Measurements from ENCODE around the gene TMEM53. TPM values are rescaled to one million over a fixed set of nuclear protein-coding genes. Genes with fewer than 3 reads are reported as not detected.

The TMEM53 gene
- total RNA-seq, 1 donor from 2014 or later, result 12.5 TPM

- intact Hi-C loops (cut with DNase I), result no loop called here
- ATAC-seq (no peak), DNase-seq (ENCODE audit: low spot score) (no peak)
Measured at GRCh38 chr1:44653107-44653964, 20.9 kb downstream of the TMEM53 start.

DNA sequence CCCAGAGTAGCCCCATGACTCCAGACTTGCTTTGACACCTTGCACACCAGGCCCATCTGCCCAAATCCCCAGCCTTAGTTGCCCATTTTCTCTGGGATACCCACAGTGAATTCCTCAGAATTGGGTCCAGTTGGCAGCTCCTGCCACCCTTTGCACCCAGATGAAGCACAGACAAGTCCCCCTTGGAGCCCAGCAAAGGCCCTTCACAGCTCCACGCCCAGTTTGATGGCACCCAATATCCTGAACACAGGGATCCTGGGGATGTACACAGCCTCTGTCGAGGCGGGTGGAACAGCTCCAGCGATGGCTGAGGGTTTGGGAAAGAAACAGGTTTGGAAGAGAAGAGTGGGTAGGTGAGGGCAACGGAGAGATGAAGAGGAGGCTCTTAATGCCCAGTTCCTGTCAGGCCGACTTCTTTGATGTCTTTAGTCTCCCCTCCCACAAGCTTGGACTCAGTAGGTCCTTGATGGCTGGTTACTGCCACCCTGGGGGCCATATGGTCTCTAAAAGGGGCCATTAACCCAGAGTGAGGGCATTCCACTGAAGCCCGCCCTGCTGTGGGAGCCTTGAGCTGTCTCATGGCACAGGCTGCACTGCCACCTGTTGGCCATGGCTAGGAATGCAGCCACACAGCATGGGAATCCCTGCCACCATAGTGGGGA is 21.7 kb downstream of the TMEM53 start:
- intact Hi-C loops (cut with DNase I), result no loop called here
- DNase-seq (ENCODE audit: low spot score) (peak; percentile 89), ATAC-seq (peak; percentile 92)

GRCh38 chr1:44651069-44651468 is 23.2 kb downstream of the TMEM53 start:
- no peak for ATAC-seq
- intact Hi-C loops (cut with DNase I), result no loop called here

GRCh38 chr1:44650159-44650831 is 24.0 kb downstream of the TMEM53 start:
- ATAC-seq (no peak), DNase-seq (ENCODE audit: low spot score) (no peak)
- intact Hi-C loops (cut with DNase I), result no loop called here

More at GRCh38 chr1:44651069-44651468, 23.2 kb downstream of the TMEM53 start:
- DNase-seq (ENCODE audit: low spot score), result no peak

- intact Hi-C loops (cut with DNase I), result no loop called here
- DNase-seq (ENCODE audit: low spot score) (no peak), ATAC-seq (no peak)
Measured at GRCh38 chr1:44649788-44650158, 24.5 kb downstream of the TMEM53 start.

GRCh38 chr1:44648529-44649250 is 25.6 kb downstream of the TMEM53 start:
- DNase-seq (ENCODE audit: low spot score) (no peak), ATAC-seq (no peak)
- intact Hi-C loops (cut with DNase I), result no loop called here

- DNase-seq (ENCODE audit: low spot score) (no peak), ATAC-seq (no peak)
- intact Hi-C loops (cut with DNase I), result no loop called here
Measured at GRCh38 chr1:44647896-44648295, 26.4 kb downstream of the TMEM53 start.

GRCh38 chr1:44646261-44647110 is 27.8 kb downstream of the TMEM53 start:
- intact Hi-C loops (cut with DNase I), result no loop called here
- DNase-seq (ENCODE audit: low spot score) (no peak), ATAC-seq (no peak)

- DNase-seq (ENCODE audit: low spot score), result no peak
- ATAC-seq, result peak; percentile 57
- intact Hi-C loops (cut with DNase I), result no loop called here
Measured at GRCh38 chr1:44645476-44646244, 28.6 kb downstream of the TMEM53 start.

GRCh38 chr1:44644806-44645205 is 29.5 kb downstream of the TMEM53 start:
- DNase-seq (ENCODE audit: low spot score), result no peak
- no peak for ATAC-seq
- intact Hi-C loops (cut with DNase I), result no loop called here

DNA sequence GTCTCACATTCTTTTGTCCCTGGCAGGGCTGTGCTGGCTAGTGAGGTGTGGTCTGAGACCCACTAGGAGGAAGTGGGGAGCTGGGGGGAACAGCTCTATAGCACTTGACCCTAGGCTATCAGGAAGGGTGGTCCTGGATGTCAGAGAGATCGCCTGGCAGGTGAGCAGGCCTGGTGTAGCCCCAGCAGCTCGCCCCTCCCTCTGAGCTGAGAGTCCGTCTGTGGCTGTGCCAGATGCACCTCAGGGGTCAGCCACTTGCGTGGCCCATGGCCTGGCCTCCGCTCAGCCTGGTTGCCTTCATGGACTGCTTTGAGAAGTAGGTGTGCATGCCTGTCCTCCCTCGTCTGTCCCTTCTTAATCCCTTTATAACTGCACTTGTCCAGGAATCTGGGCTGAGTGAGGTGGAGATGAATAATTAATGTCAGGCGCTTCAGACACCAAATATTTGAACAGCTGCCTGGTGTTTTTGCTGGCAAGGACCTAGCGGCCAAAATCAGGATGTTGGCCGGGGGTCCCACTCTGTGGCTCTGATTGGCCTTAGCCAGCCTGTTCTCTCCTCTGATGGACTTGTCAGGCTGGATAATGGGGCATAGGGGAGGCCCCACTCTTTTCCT is 30.5 kb downstream of the TMEM53 start:
- ATAC-seq (peak; percentile 14), DNase-seq (ENCODE audit: low spot score) (no peak)
- intact Hi-C loops (cut with DNase I), result no loop called here

DNA sequence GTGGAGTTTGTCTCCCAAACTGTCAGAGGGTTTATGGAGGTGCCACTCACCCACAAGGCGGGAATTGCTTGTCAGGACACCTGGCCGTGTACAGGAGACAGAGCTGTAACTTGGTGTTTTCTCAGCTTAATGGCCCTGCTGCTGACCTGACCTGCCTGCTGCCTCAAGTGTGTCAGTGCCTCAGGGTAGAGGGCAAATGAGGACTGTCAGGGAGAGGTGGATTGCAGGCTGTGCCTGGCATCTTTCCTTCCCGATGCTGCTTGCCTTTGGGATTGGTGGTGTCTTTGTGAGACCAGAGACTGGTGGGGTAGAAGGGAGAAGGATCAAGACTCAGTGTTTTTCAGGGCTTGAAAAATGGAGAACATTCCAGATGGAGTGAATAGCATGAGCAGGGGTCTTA is 31.4 kb downstream of the TMEM53 start:
- intact Hi-C loops (cut with DNase I), result no loop called here
- ATAC-seq (no peak), DNase-seq (ENCODE audit: low spot score) (no peak)

DNA sequence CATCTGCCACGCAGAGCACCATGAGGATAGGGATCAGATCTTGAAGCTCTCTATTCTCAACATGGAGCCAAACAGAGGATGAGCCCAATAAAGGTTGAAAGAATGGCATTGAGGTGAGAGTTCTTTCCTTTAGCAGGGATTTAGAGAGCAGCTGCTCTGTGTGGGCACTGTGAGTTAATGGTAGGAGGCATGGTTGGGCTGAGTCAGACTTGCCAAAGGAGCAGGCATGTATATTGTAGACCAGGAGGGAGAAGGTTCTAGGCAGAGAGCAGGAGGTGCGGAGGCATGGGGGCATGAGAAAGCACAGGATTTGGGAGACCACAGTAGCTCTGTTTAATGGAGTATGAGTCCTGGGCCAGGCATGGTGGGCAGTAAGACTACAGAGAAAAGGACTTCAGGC is 32.0 kb downstream of the TMEM53 start:
- DNase-seq (ENCODE audit: low spot score), result no peak
- intact Hi-C loops (cut with DNase I), result no loop called here
- ATAC-seq, result no peak

DNA sequence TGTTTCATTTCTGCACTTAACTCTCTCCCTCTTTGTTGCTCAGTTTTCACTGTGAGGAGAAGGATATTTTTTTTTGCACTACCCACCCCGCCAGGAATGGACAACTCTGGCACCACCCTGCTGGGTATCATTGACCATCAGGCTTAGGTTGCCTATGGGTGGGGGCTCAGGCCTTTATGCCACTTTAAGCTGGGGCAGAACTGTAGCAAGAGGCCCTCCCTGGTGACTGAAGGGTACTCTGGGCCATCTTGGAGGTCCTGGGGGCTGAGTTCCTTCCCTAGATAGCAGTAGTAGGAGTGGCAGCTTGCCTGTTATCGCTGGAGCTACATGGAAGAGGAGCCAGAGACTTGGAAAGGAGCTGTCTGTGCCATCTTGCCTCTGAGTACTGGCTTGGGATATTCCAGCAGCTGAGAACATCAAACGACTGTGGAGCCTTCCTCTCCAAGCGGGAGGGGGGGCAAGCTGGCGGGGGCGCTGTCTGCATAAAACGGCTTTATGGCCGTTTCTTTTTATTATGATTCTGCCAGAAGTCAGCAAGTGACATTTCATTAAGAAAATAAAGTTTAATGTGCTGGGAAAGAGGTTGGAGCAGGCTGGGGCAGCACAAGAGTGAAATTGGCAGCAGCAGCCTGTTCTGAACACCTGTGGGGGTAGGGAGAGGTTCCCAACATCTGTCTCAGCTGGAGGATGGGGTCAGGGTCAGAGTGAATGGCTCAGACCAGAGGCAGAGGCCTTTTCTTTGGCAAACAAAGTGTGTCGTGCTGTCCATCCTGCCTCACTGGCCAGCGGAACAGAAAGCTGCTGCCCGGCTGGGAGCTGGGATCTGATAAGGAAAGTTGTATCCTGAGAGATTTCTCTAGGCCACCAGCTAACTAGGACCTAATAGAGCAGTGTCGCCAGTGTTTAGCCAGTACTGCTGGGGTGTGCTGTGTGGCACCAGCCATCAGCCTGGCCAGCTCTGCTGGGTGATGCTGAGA is 32.9 kb downstream of the TMEM53 start:
- ATAC-seq (no peak), DNase-seq (ENCODE audit: low spot score) (no peak)
- intact Hi-C loops (cut with DNase I), result no loop called here

- intact Hi-C loops (cut with DNase I), result no loop called here
- ATAC-seq (no peak), DNase-seq (ENCODE audit: low spot score) (no peak)
Measured at GRCh38 chr1:44640200-44640853, 34.0 kb downstream of the TMEM53 start.
